ENCODE results near the gene TMCO4.

TMCO4 gene

GRCh38 chr1:19717467-19717866, 82.2 kb downstream of the TMCO4 start:
- DNase-seq (ENCODE audit: low read depth in 3 of 3) = no peak

DNA sequence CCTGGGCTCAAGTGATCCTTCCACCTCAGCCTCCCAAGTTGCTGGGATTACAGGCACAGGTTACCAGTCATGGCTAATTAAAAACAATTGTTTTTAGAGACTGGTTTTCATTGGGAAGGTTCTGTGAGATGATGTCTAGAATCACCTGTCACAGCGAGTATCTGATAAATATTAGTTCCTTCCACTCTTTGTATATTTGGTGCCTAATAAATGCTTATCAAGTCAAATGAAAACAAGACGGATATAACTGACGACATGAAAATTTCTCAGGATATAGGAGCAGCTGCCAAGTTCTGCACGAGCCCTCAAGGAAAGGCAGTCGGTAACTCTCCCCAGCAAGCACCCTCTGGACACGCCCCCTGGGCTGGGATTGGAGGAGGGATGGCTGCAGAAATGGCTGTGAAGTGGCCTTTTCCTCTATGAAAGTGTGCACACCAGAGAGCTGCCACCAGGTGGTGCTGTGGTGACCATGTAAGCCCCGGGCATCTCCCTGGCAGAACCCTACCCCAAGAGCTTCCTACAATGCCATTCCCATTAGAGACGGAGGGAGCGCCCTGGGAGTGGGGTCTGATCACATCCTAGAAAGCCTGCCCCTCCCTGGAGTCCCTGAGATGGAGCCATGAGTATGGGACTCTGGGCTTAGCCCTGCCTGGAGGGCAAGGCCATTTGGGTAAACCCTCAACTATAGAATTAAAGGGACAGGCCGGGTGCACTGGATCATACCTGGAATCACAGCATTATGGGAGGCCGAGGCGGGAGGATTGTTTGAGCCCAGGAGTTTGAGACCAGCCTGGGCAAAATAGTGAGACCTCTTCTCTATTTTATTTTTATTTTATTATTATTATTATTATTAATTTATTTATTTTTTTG, 84.1 kb downstream of the TMCO4 start:
- peak; percentile 83 to 89 (median 87) for DNase-seq (ENCODE audit: low read depth in 3 of 3)

- no peak for DNase-seq (ENCODE audit: low read depth in 3 of 3)
These were observed 86.8 kb downstream of the TMCO4 start for GRCh38 chr1:19712928-19713327.

DNA sequence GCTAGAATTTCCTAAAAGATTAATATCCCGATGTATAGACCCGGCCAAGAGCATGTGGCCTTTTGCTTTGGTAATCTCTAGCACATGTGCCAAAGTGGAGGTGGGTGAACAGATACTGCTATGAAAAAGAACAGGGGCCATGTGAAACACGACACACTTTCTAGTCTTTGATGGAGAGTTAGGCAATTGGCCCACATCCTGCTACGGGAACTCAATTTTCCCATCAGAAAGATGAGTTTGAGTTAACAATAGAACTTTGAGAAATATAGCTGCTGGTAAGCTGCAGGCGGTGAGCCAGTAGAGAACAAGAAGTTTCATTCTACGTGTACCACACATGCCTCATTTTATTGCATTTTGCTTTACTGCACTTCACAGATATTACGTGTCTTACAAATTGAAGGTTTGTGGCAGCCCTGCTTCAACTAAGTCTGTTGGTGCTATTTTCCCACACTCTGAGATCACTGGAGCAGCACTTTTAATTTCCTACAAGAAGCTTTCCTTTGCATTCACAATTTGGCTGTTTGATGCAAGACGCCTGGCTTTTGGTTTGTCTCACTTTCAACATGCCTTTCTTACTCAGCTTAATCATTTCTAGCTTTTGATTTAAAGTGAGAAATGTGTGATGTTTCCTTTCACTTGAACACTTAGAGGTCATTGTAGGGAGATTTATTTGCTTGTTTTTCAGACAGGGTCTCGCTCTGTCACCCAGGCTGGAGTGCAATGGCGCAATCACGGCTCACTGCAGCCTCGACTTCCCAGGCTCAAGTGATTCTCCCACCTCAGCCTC, 88.7 kb downstream of the TMCO4 start:
- DNase-seq (ENCODE audit: low read depth in 3 of 3) = peak; percentile 8 to 26 (median 10)

GRCh38 chr1:19709260-19709793, 90.4 kb downstream of the TMCO4 start:
- DNase-seq (ENCODE audit: low read depth in 3 of 3) = no peak

- no peak for DNase-seq (ENCODE audit: low read depth in 3 of 3)
These were observed 91.1 kb downstream of the TMCO4 start for GRCh38 chr1:19708567-19709110.

- DNase-seq (ENCODE audit: low read depth in 3 of 3) = no peak
These were observed 93.6 kb downstream of the TMCO4 start for GRCh38 chr1:19706136-19706535.

GRCh38 chr1:19705464-19705863, 94.3 kb downstream of the TMCO4 start:
- no peak for DNase-seq (ENCODE audit: low read depth in 3 of 3)

- peak in 2 of 3 donors; percentile 31 to 33 for DNase-seq (ENCODE audit: low read depth in 3 of 3)
These were observed 95.2 kb downstream of the TMCO4 start for GRCh38 chr1:19704247-19705113.

DNA sequence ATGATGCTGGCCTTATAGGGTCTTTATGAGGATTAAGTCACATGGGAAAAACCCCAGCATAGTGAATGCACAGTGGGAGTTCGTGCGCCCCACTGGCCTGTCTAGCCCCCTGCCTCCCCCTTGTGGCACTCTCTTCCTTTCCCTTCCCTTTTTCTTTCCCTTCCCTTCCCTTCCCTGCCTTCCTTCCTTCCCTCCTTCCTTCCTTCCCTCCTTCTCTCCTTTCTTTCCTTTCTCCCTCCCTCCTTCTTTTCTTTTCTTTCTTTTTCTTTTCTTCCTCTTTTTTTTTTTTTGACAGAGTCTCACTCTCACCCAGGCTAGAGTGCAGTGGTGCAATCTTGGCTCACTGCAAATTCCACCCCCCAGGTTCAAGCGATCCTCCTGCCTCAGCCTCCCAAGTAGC, 96.4 kb downstream of the TMCO4 start:
- DNase-seq (ENCODE audit: low read depth in 3 of 3) = no peak

DNA sequence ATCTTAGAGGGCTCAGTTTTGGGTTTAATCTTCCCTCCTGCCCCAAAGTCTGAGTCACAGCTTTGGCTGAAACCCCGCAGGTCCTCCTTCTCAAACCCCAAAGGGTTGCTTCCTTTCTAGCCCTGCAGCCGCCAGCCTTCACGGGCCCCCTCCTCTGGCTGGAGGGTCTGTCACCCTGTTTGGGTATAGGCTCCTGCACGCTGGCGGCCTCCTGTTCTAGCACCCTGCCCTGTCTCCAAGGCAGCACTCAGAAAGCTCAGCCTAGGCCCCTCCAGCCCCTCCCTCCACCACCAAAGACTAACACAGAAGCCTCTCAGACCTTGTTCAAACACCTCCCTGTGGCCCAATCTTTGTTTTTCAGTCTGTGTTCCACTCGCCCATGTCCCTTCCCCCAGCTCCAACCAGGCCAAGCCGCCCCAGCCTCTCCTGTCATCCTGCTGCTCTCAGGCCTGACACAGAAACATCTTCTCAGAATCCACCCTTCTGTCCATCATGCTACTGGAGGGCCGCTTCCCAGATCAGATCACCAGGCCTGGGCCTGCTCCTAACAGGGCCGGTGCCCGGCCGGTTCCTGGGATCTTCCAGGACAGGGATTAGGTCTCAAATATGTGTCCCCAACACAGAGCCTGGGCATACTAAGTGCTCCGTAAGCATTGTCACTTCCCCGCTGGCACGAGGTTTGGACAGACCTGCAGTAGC, 99.5 kb downstream of the TMCO4 start:
- no peak for DNase-seq (ENCODE audit: low read depth in 3 of 3)

GRCh38 chr1:19698181-19698580, 101.5 kb downstream of the TMCO4 start:
- DNase-seq (ENCODE audit: low read depth in 3 of 3) = no peak

DNA sequence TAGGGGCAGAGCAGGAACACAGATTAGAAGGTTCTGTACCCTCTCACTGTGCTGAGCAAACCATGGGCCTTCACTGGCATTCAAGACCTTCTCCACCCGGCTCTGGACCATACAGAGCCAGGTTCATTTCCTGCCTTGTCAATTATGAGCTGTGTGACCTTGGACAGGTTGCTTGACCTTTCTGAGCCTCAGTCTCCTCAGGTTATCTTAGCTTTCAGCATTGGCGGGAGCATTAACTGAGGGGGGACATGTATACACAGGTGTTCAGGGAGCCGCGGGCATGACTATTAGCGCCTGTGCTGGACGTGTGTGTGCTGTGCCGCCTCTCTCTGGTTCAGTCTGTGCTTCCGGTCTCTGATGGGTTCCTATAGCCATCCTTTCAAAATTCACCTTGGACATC, 102.9 kb downstream of the TMCO4 start:
- DNase-seq (ENCODE audit: low read depth in 3 of 3) = no peak

GRCh38 chr1:19695772-19696171, 103.9 kb downstream of the TMCO4 start:
- no peak for DNase-seq (ENCODE audit: low read depth in 3 of 3)

DNA sequence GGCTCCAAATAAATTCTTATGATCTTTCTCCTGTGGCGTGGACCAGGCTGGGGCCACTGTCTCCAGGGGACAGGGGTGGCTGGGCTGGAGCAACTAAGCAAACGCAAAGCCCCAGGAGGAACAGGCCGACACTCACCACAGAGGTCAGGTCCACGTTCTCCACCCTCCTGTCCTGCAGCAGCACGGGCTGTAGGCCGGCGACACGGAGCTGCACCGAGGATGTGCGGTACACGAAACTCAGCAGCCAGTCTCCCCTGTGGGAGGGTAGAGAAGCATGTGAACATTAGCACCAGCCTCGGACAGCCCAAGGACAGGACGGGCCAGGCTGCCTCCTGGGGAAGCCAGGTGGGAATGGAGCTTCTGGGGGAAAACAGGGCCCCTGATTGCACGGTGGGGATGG, 105.4 kb downstream of the TMCO4 start:
- DNase-seq (ENCODE audit: low read depth in 3 of 3) = no peak

DNA sequence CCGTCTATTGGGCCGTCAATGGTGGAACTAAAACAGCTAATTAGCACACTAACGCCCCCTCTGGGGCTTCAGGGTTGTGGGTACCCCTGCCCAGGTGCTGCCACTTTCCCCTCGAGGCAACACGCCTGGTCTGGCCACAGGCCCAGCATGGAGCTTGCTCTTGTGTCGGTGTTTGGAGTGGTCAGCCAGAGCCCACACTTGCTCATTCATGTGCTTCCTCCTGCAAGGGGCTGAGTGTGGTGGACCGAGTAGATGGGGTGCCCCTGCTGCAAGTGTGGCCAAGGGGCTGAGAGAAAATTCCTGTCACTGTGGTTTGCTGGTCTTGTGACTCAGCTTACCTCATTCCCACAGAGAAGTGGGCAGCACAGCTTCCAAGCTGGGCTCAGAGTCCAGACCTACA, 109.4 kb downstream of the TMCO4 start:
- no peak for DNase-seq (ENCODE audit: low read depth in 3 of 3)

GRCh38 chr1:19689856-19690255, 109.9 kb downstream of the TMCO4 start:
- DNase-seq (ENCODE audit: low read depth in 3 of 3) = no peak

DNA sequence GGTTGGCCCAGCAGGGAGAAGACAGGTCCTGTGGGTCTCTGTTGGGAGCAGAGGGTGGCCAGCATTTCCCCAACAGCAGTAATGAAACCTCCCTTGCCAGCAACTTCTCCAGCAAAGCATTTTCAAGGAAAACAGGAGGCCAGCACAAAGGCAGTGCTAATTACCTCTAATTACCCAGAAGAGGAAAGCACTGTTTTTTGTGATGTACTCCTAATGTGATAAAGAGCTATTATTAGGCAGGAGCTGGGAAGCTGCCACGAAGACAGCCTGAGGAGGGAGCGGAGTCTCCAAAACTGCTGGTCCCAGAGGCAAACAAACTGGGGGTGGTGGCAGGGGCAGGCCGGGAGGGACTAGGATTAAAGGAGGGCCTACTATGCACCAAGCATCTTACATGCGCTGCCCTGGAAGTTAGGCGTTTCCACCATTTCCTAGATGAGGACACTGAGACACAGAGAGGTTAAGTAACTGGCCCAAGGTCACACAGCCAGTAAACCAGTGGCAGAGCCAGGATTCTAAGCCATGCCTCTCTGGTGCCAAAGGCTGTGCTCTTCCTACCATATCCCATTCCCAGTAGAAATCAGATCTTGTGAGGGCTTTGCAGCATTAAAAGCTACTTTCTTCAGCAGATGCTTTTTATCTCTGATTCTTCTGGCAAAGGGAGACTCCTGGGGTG, 110.5 kb downstream of the TMCO4 start:
- no peak for DNase-seq (ENCODE audit: low read depth in 3 of 3)

- no peak for DNase-seq (ENCODE audit: low read depth in 3 of 3)
These were observed 111.5 kb downstream of the TMCO4 start for GRCh38 chr1:19688041-19688842.

All from stimulated activated CD4-positive, alpha-beta T cell treated with anti-CD3 and anti-CD28 coated beads, TNF-alpha, amount 100 ng/mL, for 48 hours (primary cell).